Raji (cell line): Measurements from ENCODE around the gene MYOZ1.

Experiments
- POLR2A ChIP-seq: IDR thresholded peaks from 2 replicates; pipeline ENCODE4 v1.6.1; 2011; ENCODE audit warnings: low read depth, low read length, control low read depth; ENCODE audit not compliant: insufficient read depth

MYOZ1 gene, protein sequence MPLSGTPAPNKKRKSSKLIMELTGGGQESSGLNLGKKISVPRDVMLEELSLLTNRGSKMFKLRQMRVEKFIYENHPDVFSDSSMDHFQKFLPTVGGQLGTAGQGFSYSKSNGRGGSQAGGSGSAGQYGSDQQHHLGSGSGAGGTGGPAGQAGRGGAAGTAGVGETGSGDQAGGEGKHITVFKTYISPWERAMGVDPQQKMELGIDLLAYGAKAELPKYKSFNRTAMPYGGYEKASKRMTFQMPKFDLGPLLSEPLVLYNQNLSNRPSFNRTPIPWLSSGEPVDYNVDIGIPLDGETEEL

DNA sequence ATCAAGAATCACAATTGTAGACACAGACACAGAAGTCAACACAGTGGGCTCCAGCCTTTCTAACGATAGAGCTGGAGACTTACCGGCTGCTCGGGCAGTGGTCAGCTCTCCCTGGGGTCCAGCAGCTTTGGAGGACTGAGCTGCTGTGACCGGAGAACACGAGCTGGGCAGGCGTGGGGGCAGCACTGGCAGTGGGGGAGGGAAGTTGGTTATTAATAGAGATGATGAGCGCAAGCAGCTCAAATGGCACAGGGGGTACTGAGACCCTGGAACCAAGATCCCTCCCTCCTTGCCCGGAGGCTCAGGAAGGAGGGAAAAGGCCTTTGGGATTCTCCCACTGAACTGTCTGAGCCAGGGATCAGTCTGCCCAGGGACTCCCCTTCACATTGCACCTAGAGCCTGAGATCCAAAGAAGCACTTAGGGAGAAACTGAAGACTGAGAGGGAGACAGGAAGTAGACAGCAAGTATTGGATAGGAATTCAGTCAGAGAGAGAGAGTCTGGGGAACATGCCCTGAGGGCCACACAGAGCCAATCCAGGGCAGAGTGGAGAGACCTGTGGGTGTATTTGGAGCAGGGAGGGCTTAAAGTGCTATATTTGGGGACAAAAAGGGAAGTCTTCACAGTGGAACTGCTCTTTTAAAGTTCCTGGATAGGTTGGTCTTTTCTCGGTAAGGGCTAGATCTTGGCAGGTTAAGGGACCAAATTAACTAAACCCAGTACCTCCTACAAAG, at the start of gene MYOZ1:
Gene MYOZ1, minus strand, starts transcription at position 147 of the 733 bp plus-strand sequence. CDS start 1,457 bp downstream, outside the sequence.
- no peak for TF ChIP-seq POLR2A

DNA sequence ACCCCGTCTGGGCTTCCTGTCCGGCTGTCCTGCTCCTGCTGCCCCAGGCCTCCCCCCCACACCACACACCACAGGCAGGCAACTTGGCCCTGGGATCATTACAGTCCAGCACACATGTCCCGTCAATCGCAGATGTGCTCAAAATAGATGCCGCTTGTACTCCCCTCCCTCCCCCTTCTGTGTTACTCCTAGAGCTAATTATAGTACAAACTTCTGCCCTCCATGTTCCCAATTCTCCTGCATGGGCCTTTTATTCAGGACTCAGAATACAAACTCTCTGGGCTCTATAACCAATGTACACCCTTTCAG, 14.7 kb upstream of the MYOZ1 start, which contains the start of gene SYNPO2L:
Gene SYNPO2L, minus strand, starts transcription at position 40 of the 309 bp plus-strand sequence. CDS start 107 bp downstream, outside the sequence.
- no peak for TF ChIP-seq POLR2A

DNA sequence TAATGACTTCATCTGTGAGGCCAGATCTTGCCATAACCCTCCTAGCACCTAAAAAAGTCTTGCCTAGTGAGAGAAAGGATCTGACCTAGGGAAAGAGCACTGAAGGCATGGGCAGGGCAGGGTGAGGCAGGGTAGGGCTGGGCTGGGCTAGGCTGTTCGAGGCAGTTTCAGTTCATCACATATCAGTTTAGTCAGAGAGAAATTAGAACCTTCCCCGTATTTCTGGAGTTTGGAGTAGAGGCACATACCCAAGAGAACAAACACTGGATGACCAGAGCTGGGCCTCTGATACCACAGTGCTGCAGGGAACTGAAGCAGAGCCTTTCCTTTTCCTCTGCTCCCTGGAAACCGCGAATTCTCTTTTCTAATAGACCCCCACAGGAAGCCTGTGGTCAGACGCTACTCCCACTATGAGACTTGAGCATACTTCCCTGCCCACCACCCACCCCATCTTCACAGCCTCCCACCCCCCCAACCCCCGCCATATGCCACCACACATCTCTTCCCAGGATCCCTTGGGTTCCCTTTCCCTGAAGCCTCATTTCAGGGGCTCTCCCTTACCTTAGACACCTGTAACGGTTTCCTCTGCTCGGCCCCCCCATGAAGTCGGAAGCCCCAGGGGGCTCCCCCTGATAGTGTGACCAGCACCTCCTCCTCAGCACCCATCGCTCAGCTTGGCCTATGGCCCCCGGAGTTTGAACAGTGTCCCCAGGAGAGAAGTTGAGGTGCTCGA, 14.1 kb upstream of the MYOZ1 start:
- no peak for TF ChIP-seq POLR2A

DNA sequence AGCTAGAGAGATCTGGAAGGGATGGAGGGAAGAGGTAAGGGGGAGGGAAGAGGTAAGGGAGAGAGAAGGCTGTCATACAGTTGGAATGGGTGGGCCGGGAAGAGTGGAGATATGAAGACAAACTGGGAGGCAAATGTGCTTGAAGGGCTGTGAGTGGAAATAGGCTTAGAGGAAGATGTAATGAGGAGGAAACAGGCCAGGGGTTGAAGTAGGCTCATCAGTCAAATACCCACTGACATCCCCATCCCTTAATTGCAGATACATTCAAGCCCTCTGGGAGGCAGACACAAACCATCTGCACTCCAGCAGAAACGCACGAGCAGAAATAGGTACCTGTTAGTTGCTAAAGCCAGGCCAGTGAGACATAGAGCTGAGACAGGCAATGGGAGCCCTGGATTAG, 12.4 kb upstream of the MYOZ1 start:
- no peak for TF ChIP-seq POLR2A

DNA sequence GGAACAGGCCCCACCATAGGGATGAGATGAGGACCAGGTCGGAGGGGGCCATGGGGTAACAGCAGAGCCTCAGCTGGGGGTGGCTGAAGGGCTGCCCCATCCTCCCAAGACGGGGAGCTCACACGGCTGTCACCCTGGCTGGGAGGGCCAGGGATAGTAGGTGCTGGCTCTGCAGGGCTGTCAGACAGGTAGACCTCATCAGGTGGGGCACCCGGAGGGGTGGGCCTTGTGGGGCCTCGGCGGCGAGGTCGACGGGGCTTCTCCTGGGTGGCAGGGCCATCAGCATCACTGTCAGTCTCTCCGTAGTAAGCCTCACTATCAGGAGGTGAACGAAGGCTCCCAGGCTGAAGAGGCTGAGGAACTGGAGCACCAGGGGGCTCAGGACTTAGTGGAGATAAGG, 11.9 kb upstream of the MYOZ1 start:
- TF ChIP-seq POLR2A, result no peak

DNA sequence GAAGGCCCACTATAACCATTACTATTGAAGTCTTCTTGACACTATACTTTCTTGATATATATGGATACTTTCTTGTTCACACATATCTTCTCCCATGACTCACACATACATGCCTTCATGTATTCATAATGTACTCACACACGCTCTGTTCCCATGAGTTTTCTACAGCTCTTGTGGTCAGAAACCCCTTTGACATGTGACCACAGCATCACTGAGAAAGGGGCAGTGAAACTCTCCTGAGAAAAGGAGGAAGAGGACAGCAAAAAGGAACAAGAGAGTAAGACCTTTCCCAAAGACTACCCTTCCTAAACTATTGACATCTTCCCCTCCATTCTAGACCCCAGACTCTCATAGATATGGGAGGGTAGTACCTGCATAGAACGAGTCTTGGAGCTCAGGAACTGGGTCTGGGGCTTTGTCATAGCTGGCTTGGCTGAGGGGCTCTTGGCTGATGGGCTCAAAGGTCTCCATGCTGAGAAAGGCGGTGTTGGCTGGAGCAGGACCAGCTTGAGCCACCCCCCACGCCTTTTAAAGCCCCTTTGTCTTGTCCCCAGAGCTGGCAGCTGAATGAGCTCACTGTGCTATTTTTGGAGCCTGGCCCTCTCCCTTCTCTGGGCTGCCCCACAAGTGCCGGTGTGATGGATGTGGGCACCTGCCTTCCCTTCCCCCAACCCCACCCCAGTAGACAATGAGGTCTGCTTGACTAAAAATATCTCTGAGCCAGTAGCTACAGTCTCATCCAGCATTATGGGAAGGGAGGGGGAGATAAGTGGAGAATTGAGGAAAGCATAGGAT, 9.5 kb upstream of the MYOZ1 start:
- no peak for TF ChIP-seq POLR2A

DNA sequence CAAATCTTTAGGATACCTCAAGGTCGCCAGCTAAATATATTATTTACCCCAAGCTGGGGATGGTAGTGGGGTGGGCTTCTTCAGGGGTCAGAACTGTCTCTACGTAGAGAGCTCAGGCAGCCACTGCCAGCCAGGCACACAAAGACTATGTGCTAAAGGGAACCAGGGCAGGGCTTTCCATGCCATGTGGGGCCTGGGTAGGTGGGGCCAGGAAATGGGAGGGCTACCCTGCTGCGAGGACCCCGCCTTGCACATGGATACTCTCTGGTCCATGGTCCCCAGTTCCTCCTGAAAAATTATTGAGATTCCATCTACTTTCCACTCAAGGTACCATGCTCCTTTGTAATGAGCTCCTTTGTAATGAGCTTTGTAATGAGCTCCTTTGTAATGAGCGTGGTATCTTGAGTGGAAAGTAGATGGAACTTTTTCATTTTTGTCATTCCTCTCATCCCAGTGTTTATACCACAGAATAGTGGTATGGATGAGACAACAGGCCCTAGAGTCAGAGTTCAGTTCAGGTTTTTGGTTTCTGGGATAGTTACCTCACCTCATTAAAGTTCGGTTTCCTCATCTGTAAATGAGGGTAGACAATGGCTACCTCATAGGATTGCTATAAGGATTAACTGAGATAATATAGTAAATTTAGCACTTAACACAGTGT, 8.7 kb upstream of the MYOZ1 start:
- no peak for TF ChIP-seq POLR2A

DNA sequence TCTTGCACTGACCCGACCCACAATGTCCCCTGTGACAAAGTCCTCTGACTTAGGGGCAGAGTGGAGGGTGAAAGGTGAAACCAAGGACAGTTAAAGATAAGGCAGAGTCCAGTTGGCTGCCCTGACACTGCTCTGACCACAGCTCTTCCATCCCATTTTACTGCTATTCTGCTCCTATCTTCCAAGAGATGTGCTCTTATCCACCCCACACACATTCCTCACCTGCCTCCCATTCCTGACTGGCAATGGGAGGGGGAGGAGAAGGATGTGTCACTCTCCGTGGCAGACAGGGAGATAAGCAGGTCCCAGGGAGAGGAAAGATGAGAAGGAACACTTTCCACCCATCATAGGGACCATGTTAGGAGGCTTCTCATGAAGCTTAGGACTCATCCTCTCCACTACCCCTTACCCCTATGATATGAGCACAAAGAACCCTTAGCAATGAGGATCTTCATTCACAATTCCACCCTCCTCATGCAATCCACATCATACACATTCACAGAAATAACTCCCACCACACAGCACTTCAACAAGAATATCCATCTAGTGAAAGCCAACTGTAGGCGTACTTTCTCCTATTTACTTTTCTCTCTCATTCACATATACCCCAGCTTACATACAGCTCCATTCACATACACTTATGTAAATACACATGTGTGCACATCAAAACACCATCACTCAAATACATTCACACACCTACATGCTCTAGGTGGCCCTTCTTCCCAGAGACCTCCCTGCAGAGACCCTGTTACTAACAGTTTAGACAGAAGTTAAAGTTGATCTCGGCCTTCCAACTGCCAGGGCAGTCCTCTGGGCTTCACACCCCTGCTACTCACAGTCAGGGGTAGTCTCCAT, 7.9 kb upstream of the MYOZ1 start:
- no peak for TF ChIP-seq POLR2A

DNA sequence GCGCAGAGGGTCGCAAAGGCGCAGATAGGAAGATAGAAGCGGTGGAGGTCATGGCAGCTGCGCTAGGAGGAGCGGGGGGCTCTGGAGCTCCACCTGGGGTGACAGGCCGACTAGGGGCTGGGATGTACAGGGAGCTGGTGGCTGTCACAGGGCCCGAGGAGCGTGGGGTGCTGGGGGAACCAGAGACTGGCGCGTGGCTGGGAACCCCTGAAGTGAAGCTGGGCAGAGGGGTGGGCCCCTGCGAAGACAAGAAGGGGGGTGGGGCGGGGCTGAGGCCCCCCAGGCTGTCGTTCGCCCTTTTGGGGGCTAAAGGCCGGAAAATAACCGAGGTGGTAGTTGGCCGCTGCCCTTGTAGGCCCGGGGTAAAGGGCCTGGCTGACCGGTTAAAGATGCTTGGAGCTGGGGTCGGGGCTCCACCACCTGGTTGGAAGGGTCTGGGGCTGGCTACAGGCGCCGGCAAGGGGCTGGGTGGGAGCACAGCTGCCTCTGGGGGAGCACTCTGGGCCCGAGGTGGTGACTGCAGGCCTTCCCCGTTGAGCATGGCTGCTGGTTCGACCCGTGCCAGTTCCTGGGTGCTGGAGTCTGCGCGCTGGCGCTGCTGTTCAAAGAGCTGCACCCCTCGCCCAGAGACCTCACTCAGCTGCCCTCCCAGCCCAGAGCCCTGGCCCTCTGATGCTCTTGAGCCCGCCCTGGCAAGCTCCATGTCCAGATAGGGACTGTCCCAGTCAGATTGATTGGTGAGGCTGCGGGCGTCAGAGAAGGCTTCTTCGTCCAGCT, 6.8 kb upstream of the MYOZ1 start:
- TF ChIP-seq POLR2A, result no peak

DNA sequence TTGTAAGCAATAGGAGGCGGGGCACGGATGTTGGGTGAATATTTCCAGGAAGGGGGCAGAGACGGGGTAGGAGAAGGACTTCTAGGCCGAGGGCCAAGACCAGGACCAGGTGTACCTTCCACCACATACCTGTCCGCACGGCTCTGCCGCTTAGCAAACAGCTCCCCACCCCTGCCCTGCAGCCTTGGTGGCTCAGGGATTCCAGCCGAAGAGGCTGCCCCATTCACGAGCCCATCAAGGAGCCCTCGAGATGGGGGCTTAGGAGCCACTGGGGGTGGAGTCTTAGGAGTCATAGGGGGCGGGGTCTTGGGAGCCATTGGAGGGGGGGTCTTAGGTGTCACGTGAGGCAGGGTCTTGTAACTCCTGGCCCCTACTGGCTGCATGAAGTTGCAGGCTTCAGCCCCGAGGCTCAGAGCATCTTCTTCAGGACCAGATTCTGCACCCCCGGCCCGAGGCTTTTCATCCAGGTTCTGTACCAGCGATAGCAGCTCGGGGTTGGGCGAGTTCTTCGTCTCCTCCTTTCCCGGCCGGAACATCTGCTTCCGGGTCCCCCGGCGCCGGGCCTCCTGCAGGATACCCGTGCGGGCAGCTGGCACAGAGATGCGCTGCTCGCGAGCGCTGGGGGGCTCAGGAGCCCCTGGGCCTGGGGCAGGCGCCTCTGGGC, 6.1 kb upstream of the MYOZ1 start:
- TF ChIP-seq POLR2A, result no peak

DNA sequence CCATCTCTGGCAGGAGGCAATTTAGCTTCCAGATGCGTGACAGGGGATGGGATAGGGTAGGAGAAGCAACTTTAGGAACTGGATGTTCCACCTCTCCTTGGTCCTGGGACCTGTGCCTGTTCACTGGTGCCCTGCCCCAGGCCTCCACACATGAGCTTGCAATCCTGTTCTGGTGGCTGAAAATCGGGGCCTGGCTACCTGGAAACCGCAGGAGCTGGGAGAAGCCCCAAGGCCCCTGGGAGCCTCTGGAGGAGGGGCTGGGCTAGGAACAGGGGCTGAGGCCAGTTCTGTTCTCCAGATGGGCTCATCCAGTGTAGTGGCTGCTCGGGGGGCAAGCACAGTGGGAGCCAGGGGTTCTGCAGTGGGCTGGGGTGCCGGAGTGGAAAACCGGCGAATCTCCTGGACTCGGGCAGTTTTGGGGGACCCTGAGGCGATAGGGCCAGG, 5.3 kb upstream of the MYOZ1 start:
- no peak for TF ChIP-seq POLR2A

DNA sequence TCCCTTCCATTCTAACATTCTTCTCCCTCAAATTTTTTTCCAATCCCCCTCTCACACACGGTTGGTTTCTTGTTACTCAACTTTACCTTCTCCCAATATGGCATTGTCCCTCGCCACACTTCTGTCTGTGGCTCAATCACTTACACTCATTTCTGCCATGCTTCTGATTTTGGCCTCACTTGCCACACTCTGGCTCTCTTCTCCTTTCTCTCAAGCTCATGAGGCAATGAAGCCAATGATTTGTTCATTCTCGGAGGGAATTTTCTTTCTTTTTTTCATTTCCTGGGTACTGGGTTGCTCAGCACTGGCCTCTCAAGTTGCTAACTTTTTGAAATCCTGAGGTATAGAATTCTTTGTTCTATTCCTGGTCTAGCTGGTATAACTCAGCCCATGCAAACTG, 4.0 kb upstream of the MYOZ1 start:
- TF ChIP-seq POLR2A, result no peak
